Activated CD8-positive, alpha-beta memory T cell treated with anti-CD3 and anti-CD28 coated beads, Interleukin-2, amount 50 U/mL, for 1 hour (primary cell): Measurements from ENCODE around the gene BTF3L4.
"Not testable (repeated sequence)": the region's sequence is repeated elsewhere in the genome, so short reads cannot be mapped to it uniquely, and the experiment has no call there.

ENCODE experiments used
- DNase-seq: peaks from one replicate; pipeline ENCODE4 v3.0.0-alpha.2; 2020; ENCODE audit errors: extremely low read depth

The BTF3L4 gene

GRCh38 chr1:52055066-52055865 lies 829 bp upstream of the BTF3L4 start, which contains the start of gene TXNDC12:
TSS of gene TXNDC12 (minus strand) at chr1:52055191. CDS start at chr1:52055096, 95 bp downstream.
- DNase-seq, result no peak

GRCh38 chr1:52055866-52056162 lies 281 bp upstream of the BTF3L4 start:
- DNase-seq, result no peak

GRCh38 chr1:52056937-52057231 lies 789 bp downstream of the BTF3L4 start:
- DNase-seq, result no peak

- no peak for DNase-seq
Observed at GRCh38 chr1:52057255-52057654, 1.2 kb downstream of the BTF3L4 start.

- no peak for DNase-seq
Observed at GRCh38 chr1:52057876-52058415, 1.9 kb downstream of the BTF3L4 start.

GRCh38 chr1:52059321-52059720 lies 3.2 kb downstream of the BTF3L4 start:
- DNase-seq, result no peak

DNA sequence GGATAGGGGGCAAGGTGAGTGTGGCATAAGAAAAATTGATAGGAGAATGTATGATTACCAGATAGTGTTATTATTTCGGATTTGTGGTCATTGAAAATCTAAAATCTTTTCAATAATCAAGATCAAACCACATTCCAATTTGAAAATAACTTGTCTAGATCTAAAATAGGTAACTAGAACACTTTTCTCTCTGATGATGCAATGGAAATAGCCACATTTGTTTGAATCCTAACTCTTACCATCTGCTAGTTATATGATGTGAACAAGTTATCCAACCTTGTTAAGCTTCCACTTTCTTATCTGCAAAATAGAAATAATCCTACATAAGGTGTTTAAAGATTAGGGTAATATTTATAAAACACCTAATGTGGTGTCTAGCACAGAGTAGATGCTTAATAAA lies 3.8 kb downstream of the BTF3L4 start:
- no peak for DNase-seq

DNA sequence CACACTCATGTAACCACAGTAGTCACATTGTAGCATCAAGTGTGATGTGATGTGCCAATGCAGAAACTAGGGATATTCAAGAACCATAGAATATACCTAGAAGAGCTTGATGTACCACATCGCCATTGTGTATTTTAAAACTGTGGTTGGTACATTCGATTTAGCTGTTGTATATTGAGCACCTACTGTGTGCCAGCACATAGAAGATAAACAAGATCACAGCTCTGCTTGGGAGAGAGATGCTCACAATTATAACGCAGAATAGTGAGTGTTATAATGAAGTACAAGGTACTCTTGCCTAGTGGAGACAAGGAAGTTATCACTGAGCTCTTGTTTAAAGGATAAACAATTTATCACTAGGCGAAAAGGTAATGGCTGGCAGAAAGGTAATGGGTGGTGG lies 4.7 kb downstream of the BTF3L4 start:
- no peak for DNase-seq

- DNase-seq, result no peak
Observed at GRCh38 chr1:52063192-52063591, 7.1 kb downstream of the BTF3L4 start.

- DNase-seq, result no peak
Observed at GRCh38 chr1:52070704-52071103, 14.6 kb downstream of the BTF3L4 start.

- no peak for DNase-seq
Observed at GRCh38 chr1:52072291-52072690, 16.2 kb downstream of the BTF3L4 start.

GRCh38 chr1:52077277-52077676 lies 21.2 kb downstream of the BTF3L4 start:
- DNase-seq, result not testable (repeated sequence)

- DNase-seq, result no peak
Observed at GRCh38 chr1:52080014-52080415, 23.9 kb downstream of the BTF3L4 start.

- DNase-seq, result not testable (repeated sequence)
Observed at GRCh38 chr1:52087892-52088291, 31.8 kb downstream of the BTF3L4 start.

DNA sequence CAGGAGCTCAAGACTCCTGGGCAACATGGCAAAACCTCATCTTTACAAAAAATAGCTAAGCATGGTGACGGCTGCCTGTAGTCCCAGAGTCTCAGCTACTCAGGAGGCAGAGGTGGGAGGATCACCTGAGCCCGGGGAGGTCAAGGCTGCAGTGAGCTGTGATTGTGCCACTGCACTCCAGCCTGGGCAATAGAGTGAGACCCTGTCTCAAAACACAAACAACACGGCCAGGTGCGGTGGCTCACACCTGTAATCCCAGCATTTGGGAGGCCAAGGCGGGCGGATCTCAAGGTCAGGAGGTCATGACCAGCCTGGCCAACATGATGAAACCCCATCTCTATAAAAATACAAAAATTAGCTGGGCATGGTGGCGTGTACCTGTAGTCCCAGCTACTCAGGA lies 38.2 kb downstream of the BTF3L4 start:
- DNase-seq, result not testable (repeated sequence)

DNA sequence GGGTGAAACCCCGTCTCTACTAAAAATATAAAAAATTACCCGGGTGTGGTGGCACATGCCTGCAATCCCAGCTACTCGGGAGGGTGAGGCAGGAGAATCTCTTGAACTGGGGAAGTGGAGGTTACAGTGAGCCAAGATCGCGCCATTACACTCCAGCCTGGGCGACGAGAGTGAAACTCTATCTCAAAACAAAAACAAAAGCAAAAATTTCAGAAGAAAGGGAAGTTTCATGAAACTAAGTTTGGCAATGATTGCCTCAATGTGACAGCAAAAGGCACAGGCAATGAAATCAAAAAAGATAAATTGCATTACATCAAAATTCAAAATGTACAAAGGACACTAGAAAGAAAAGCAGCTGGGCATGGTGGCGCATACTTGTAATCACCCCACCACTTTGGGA lies 40.1 kb downstream of the BTF3L4 start:
- DNase-seq, result no peak

- no peak for DNase-seq
Observed at GRCh38 chr1:52098139-52098871, 42.2 kb downstream of the BTF3L4 start.

- DNase-seq, result no peak
Observed at GRCh38 chr1:52102336-52103013, 46.4 kb downstream of the BTF3L4 start.

DNA sequence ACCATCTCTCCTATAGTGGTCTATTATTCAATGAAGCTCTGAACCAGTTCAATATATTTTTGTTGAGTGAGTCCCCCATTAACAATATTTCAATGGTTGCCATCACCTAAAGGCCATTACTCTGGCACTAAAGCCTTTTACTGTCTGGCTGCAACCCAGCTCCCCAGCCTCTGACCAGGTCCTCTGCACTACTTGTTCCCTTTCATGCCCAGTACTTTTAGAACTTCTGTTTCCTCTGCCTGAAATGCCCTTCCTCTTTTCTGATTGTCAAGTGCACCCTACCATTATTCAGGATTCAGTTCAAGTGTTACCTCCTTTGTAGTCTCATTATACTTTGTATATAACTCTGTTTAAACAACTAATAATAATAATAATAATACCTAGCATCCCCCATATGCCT lies 55.4 kb downstream of the BTF3L4 start:
- no peak for DNase-seq

GRCh38 chr1:52112489-52112888 lies 56.4 kb downstream of the BTF3L4 start:
- no peak for DNase-seq

GRCh38 chr1:52119301-52120079 lies 63.4 kb downstream of the BTF3L4 start:
- no peak for DNase-seq

DNA sequence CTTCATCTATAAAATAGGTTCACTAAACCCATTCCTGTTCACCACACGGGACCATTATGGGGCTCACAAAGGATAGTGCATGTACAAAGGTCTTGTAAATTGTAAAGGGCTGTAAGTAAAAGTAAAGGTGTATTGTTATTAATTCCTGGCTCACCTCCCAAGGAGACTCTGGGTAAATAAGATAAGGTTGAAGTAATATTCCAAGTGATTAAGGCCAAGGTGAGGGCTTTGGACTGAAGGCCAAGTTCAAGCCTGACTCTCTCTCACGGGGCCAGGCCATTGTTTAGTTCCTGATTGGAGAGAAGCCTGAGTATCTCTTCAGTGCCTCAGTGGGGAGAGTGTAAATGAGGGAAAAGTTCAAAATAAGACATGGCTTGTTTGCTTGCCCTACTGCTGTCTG lies 66.3 kb downstream of the BTF3L4 start:
- no peak for DNase-seq
